Measurements from ENCODE around the gene LCP1. TPM values are rescaled to one million over a fixed set of nuclear protein-coding genes. Genes with fewer than 3 reads are reported as not detected.

Gene LCP1
- total RNA-seq (2022; extraction: Qiagen RNA extraction; ENCODE audit: low read depth), result 0.16 to 0.40 TPM (median 0.22 TPM) in 5 replicates

GRCh38 chr13:46181840-46182490, at the start of gene LCP1:
Gene LCP1, minus strand, starts transcription at chr13:46182177. Its CDS starts 22,515 bp downstream, at chr13:46159662.

GRCh38 chr13:46211483-46212351, 29.7 kb upstream of the LCP1 start, which contains the start of gene LRRC63:
Gene LRRC63, plus strand, starts transcription at chr13:46211928. Its CDS starts 1,107 bp downstream, at chr13:46213035.

GRCh38 chr13:46104868-46105267, 77.1 kb downstream of the LCP1 start, which contains the start of gene CPB2:
Gene CPB2, minus strand, starts transcription at chr13:46105033. Its CDS starts 24 bp downstream, at chr13:46105009.

Other genes with a start within 250 kb of the LCP1 start
- gene ZC3H13, start 129.4 kb downstream of the LCP1 start, total RNA-seq (2022; extraction: Qiagen RNA extraction; ENCODE audit: low read depth), result 12.1 to 21.1 TPM (median 16.7 TPM) in 5 replicates
- gene CPB2, start 77.1 kb downstream of the LCP1 start, total RNA-seq (2022; extraction: Qiagen RNA extraction; ENCODE audit: low read depth), result 0.08 to 0.15 TPM in 2 of 5 replicates, not detected in the others
- gene LRRC63, start 29.8 kb upstream of the LCP1 start, total RNA-seq (2022; extraction: Qiagen RNA extraction; ENCODE audit: low read depth), result 0.13 TPM in 1 of 5 replicates, not detected in the others
- 0.08 to 0.11 TPM (median 0.11 TPM) in 3 of 5 replicates, not detected in the others for gene RUBCNL, start 205.1 kb upstream of the LCP1 start, total RNA-seq (2022; extraction: Qiagen RNA extraction; ENCODE audit: low read depth)